HG03175 (cell line): ENCODE results near the gene RBM33.
"Not testable (repeated sequence)": the region's sequence is repeated elsewhere in the genome, so short reads cannot be mapped to it uniquely, and the experiment has no call there.

ENCODE experiments used
- ATAC-seq: cut with Tn5 transposase; IDR thresholded peaks from one replicate; pipeline ENCODE4 v1.9.1; 2021; ENCODE audit warnings: mild to moderate bottlenecking, moderate library complexity; ENCODE audit not compliant: unreplicated experiment

RBM33 gene

DNA sequence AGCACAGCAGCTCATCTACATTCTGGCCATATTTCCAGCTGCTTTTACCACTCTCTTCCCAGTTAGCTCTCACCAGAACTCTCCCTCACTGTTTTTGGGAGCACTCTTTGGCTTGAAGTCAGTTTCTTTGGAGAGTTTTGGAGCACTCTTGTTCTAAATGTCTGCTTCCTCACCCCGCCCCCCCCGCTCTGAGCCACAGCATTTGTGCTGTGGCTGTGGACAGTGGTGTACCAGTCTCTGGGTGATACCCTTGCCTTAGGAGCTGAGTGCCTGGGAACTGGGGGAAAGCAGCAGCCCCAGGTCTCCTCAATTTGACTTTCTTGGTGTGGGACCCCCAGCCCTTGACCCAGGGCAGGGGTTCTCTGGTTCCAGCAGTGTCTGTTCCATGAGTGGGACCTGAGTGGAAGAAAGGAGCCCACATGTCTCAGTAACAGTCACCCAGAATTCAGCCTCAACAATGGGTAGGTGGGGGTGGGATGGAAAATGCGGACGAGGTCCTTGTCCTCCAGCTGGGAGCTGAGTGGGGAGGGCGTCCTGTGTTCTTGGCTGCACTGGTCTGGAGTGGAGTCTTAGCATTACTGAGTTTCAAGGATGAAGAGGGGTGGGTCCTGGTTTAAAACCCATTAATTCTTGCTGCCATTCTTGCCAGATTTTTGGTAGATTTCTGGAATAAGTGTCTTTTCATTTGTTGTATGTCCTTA is 18.0 kb downstream of the RBM33 start:
- ATAC-seq: no peak

DNA sequence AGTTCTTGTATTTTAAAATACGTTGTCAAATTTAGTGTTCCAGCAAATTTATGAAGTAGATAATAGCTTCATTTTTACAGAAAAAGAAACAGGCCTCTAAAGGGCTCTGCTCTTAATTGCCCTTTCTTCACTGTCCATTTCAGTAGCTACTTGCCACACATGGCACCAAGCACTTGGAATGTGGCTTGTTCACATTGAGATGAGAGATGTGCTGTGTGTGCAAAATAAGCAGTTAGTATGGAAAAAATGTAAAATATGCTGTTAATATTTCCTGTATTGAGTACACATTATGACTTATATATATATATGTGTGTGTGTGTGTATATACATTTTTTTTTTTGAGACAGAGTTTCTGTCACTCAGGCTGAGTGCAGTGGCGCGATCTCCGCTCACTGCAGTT is 19.5 kb downstream of the RBM33 start:
- no peak for ATAC-seq

DNA sequence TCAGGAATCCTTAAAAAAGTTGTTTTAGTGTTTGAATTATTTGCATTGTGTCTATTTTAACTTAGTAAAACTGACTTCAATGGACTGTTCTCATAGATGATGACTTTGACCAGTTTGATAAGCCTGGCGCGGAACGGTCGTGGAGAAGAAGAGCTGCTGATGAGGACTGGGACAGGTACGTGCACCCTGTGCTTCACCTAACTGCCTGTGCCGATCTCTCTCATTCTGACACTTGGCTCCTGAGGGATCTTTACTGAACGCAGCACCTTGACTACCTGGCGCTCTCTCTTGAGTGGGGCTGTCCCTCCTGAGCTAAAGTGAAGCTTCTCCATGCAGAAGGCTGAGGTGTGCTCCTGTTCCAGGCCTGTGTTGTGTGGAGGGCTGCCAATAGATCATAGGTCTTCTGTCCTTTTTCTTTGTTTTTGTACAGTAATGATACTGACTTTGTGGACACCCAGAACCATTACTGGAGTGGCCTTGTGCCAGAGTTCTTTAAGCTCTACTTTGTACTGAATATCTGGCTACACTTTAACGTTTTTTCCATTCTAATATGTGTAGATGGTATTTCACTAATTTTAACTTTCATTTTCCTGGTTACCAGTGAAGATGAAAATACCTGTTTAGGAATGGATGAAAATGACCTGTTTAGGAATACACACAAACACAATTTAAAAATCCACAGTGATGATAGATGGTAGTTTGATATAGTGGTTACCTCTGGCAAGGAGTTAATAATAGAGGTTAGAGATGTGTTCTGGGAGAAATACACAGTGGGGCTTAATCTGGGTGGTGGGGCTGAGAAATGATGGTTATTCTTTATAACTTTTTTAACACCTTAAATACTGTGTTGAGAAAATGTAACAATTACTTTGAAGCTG is 20.9 kb downstream of the RBM33 start:
- ATAC-seq: no peak

DNA sequence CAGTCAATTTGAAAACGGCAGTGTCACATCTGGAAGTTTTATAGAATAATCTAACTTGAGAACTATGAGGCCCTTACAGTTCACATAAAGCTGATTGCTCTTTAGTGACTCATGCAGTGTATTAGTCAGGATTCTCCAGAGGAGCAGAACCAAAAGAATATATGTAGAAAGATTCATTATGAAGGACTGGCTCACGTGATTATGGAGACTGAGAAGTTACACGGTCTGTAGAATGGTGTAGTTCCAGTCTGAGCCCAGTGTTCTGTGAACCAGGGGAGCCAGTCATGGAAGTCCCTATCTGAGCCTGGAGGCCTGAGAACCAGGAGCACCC is 21.5 kb downstream of the RBM33 start:
- ATAC-seq: no peak

DNA sequence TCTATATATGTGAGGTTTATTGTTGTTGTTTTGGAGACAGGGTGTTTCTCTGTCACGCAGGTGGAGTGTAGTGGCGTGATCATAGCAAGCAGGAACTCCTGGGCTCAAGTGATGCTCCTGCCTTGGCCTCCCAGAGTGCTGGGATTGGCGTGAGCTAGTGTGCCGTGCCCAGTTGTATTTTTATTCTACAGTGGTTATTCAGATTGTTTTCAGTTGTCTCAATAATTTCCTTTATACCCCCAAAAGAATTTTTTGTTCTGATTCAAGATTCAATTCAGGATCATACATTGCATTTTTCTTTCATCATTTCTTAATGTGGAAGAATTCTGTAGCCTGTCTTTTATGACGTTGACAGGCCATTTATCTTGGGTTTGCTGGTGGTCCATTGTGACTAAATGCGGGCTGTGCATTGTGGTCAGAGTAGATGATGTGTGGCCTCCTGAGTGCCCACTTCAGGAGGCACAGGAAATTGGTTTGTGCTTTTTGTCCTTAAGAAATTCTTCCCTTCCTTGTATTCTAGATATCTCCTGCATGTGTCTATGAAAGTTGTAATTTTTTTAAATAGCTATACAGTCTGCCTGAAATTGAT is 22.9 kb downstream of the RBM33 start:
- ATAC-seq: no peak

DNA sequence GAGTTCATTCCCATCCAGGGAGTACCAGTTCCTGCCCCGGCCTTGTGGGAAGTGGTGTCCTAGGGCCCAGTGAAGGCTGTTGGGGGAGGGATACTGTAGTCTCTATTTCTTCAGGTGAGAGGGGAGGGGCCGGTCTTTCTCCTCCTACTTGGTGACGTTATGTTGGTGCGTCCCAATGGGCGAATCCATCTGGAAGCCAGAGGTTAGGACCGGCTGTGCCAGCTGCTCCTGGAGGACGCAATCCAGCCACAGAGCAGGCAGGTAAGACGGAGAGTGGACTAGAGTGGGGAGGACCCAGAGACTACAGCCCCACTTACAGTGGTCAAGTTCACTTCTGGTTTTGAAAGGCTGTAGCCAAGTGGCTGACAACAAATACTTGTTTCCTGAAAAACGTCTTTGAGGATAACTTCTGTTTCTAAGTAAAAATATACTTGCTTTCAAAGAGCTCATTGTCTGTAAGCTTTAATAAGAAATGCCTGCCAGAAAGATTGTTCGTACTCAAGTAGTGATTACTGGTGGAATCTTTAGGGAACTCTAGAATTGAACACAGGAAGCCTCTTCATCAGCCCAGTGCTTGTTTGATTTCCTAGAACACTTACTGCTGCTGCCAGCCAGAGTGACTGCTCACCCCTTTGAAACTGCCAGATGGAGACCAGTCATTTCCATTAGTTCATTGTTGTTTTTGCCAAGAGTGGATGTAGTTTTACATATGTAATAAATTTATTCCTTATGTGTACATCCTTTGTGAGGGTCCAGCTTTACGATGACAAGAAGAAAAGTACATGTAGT is 25.4 kb downstream of the RBM33 start:
- no peak for ATAC-seq

DNA sequence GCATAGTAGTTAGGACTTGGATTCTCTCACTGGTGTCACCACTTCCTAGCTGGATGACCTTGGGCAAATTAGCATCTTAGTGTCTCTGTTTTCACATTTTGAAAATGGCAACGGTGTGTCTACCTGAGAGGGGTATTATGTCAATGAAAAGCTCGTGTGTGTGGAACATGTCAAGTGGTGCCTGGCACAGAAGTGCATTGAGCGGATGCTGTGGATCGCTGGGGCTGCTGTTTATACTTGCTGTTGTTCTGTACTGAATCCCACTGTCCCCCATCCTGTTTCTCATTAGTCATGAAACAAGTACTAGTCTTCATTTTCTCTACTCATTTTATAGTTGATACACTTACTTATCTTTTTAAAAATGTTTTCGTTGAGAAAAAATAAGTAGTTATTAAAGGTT is 26.1 kb downstream of the RBM33 start:
- ATAC-seq: no peak

DNA sequence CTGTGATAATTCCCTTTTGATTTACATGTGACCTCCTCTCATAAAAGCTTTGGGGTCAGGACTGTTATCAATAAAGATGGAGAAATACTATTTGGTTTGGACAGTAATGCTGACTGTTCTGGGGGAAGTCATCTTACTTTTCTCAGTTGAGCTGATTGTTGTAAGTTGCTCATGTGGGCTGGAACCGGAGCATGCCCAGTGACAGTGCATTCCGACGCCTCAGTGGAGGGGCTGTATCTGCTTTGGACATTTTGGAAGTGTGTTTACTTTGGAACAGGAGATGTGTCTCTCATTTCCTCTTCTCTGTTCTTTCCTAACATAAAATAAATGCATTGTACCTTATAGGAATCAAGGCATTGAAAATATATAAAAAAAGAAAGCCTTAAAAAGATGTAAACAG is 30.1 kb downstream of the RBM33 start:
- ATAC-seq: no peak

DNA sequence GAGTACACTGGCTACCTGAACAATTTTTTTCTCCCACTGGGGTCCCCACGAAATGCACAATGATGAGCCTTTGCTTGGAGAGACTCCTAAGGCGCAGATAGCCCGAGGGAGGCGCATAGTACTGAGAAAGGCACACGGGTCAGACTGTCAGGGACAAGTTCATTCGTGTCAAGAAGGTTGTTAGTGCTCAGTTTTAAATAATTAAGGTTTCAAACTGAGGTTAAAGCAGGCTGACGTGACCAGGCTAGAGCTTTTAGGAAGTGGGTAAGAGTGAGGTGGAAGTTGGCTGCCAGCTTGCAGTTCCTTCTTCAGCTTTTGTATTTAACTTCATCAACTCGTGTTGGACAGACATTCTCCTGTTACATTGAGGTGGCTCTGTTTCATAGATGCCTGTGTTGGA is 31.6 kb downstream of the RBM33 start:
- peak; percentile 48 for ATAC-seq

DNA sequence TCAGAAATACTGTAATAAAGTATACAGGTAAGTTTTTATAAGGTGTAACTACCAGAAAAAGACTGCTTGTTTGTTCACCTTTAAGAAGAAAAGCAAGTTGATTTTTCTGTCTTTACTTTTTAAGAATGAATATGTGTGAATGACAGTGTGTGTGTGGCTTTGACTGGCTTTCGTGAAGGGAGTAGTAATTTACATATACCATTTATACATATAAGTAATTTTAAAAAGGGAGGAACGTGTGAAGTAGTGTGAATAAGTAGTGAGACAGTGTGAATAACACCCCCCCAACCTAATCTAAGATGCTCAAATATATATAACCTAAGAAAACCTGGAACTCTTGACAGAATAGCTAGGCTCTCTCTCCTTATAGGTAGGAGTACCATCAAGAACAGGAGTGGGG is 33.2 kb downstream of the RBM33 start:
- ATAC-seq: no peak

DNA sequence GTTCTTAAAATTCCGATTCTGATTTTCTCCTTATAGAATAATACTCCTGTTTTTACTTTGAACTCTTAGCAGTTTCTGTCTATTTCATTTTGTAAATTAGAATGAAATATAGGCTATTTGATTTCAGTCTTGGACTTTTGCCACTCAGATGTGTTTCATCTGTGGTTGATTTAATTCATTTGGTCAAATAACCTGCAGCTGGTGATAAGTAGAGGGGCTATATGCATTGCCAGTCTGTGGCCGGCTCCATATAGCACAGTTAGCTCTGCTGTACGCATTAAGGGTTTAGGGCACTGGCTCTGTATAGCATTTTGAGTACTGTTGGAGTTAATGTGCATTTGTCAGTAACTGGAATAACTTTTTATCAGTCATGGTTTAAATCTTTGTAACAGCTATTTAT is 35.7 kb downstream of the RBM33 start:
- ATAC-seq: no peak

DNA sequence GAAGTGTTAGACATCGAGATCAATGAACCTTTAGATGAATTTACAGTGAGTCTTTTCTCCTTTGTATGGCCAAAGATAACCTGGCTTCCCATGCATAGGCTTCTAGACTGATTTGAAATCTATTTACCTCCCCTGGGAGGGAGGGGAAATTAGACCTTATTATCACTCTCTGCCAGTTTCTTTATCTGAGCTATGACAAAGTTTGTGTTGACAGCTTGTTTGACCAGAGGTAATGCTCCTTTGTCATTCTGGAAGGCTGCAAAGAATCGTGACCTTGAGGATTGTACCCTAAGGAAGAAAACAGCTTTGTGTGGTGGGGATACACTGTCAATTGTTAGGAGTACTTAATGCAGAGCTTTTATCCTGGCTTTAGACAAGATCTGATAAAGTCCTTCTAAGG is 36.4 kb downstream of the RBM33 start:
- ATAC-seq: no peak

DNA sequence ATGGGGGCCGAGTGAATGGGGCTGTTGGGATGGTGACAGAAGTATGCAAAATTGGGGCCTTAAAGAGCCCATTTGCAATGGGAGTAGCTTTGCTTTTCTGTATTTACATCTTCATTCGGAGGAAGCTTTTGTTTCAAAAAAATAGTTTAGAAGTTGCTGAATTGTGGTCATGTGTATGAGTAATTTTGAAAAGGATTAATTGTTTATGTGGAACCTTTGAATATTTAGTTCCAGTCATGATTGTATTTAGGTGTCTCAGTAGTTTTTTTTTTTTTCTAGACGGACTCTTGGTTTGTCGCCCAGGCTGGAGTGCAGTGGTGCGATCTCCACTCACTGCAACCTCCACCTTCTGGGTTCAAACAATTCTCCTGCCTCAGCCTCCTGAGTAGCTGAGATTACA is 37.2 kb downstream of the RBM33 start:
- ATAC-seq: no peak

DNA sequence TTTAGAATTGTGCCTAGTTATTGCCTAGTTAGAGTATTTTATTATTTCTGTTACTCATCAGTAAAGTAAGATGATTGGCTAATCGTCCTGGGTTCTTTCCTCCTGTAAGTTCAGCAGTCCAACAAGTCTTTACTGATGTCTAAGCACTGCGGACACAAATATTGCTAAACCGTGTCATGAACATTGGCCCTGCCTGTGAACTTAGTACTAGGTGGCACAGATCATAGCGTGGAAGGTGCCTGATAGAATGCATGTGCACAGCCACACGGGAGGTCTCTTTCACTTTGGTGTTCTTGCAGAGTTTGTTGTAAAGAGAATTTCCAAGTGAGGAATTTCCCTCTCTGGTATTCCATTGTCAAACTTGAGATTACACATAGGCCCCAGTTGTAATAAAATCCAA is 38.0 kb downstream of the RBM33 start:
- no peak for ATAC-seq

DNA sequence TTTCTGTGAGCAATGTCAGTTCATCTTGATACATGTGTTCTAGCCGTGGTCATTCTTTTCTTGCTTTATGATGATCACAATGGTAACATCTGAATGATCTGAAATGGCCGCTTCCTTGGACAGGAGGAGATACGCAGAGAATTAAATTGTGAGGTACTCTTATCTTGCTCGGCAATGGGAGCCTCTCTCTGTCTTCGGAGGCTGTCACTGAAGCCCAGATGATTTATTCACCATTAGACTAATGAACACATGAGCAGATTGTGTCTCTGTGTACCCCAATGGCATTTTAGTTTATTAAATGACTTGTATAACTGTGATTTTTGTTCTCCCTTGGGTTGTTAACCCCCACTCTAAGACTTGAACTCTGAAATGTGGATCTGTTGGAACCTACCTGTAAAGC is 38.6 kb downstream of the RBM33 start:
- no peak for ATAC-seq

DNA sequence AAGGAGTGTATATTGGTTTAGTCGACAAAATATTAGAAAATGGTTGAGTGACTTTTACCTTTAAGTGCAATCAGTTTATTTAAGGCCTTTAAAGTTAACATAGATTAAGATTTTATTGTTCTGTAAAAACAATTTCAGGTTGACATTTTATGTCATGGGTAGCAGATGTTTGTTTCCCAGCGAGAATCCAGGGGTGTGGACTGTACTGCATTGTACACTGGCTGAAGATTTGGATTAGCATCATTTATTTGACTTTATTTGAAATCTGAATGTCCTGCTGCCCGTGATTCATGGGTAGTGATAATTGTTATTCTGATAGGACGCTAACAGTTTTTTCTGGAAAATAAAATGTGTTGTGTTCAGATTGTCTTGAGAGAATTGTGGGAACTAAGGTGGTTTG is 39.3 kb downstream of the RBM33 start:
- no peak for ATAC-seq

DNA sequence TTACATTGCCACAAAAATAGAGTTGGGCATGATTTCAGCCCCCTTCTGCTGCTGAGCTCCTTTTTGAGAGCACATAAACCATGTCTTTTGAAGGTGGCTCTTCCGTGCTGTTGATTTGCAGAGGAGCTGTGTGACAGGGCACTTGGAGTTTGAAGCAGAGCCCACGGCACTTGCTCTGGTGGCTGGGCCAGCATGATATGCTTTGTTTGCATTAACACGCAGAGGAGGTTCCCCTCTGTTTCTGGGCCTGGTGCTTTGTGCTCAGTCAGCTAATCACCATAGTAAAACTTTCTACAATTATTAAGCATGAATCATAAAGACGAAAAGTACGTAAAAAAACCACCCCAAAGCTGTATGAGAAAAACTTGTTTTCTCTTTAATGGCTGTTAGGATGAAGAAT is 40.1 kb downstream of the RBM33 start:
- ATAC-seq: no peak

DNA sequence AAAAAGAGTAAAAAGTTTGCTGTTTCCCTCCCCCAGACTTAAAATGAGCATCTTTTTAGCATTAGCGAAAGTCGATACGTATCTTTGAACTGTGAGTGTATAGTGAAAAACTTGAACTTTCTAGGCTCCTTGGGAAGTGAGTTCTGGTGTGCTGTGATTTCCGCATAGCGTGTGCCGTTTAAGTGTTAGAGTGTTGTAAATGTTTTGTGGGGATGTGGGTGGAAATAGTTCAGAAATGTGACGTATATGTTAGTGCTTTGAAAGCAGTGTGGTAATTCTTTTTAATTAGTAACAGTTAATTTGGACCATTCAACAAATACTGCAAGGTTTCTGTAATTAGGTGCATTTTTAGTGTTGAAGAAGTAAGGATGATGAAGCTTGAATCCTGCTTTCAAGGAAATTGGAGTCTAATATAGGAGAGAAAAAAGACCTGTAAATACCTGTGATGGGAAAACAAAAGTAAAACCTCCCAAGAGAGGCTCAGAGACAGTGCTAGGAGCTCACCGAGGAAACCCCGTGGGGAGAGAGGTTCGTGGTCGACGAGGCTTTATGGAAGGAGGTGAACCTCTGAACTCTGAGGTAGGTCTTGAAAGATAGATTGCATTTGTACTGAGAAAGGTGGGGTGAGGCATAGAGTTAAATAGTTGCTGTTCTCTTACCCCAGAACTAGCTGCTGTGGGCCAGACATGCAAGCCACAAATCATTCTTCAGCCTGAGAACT is 40.8 kb downstream of the RBM33 start:
- peak; percentile 76 for ATAC-seq

DNA sequence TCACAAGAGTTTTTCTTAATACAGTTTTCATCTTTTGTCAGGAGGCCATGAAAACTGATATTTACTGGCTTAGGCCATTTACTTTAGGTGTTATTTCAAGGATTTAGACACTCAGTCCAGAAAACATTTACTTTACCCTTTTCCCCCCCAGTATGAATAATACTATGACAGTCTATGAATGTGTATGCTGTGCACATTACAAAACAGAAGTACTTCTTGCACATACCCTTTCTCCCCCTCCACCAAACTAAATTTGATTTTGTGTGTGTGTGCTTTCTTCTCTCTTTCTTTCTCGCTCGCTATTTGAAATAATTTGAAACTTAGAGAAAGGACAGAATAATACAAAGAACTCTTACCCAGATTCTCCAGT is 41.3 kb downstream of the RBM33 start:
- no peak for ATAC-seq

DNA sequence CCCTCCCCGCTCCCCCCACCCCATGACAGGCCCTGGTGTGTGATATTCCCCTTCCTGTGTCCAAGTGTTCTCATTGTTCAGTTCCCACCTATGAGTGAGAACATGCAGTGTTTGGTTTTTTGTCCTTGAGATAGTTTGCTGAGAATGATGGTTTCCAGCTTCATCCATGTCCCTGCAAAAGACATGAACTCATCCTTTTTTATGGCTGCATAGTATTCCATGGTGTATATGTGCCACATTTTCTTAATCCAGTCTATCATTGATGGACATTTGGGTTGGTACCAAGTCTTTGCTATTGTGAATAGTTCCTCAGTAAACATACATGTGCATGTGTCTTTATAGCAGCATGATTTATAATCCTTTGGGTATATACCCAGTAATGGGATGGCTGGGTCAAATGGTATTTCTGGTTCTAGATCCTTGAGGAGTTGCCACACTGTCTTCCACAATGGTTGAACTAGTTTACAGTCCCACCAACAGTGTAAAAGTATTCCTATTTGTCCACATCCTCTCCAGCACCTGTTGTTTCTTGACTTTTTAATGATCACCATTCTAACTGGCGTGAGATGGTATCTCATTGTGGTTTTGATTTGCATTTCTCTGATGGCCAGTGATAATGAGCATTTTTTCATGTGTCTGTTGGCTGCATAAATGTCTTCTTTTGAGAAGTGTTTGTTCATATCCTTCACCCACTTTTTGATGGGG is 42.3 kb downstream of the RBM33 start:
- not testable (repeated sequence) for ATAC-seq
